Stimulated activated CD8-positive, alpha-beta memory T cell treated with anti-CD3 and anti-CD28 coated beads, Interleukin-12 subunit alpha, Interleukin-12 subunit beta, amount 100 ng/mL, for 24 hours (primary cell): Measurements from ENCODE around the gene INKA2.
"Not testable (repeated sequence)": the region's sequence is repeated elsewhere in the genome, so short reads cannot be mapped to it uniquely, and the experiment has no call there.

Source experiments
- DNase-seq: peaks from one replicate; pipeline ENCODE4 v3.0.0-alpha.2; 2020; ENCODE audit errors: extremely low read depth

Gene INKA2

GRCh38 chr1:111750856-111751255 is 11.7 kb upstream of the INKA2 start:
- DNase-seq: no peak

- DNase-seq: no peak
These were observed 10.4 kb upstream of the INKA2 start for GRCh38 chr1:111749628-111750027.

- DNase-seq: no peak
These were observed 8.8 kb upstream of the INKA2 start for GRCh38 chr1:111747947-111748346.

GRCh38 chr1:111747282-111747734 is 8.1 kb upstream of the INKA2 start:
- DNase-seq: no peak

- DNase-seq: no peak
These were observed 7.4 kb upstream of the INKA2 start for GRCh38 chr1:111746614-111746999.

GRCh38 chr1:111745675-111746613 is 6.7 kb upstream of the INKA2 start:
- no peak for DNase-seq

- no peak for DNase-seq
These were observed 4.5 kb upstream of the INKA2 start for GRCh38 chr1:111743679-111744101.

- DNase-seq: no peak
These were observed 3.8 kb upstream of the INKA2 start for GRCh38 chr1:111742938-111743549.

- DNase-seq: not testable (repeated sequence)
These were observed 3.1 kb upstream of the INKA2 start for GRCh38 chr1:111742292-111742691.

- no peak for DNase-seq
These were observed 950 bp upstream of the INKA2 start for GRCh38 chr1:111739925-111740765.

GRCh38 chr1:111738436-111739193 is 580 bp downstream of the INKA2 start:
- no peak for DNase-seq

- no peak for DNase-seq
These were observed 1.1 kb downstream of the INKA2 start for GRCh38 chr1:111738133-111738435.

- no peak for DNase-seq
These were observed 1.7 kb downstream of the INKA2 start for GRCh38 chr1:111737216-111738132.

GRCh38 chr1:111736548-111737215 is 2.5 kb downstream of the INKA2 start:
- DNase-seq: no peak

- no peak for DNase-seq
These were observed 3.2 kb downstream of the INKA2 start for GRCh38 chr1:111735858-111736544.

GRCh38 chr1:111735321-111735720 is 3.9 kb downstream of the INKA2 start:
- no peak for DNase-seq

- no peak for DNase-seq
These were observed 4.3 kb downstream of the INKA2 start for GRCh38 chr1:111734856-111735255.

GRCh38 chr1:111734426-111734825 is 4.8 kb downstream of the INKA2 start:
- no peak for DNase-seq

- DNase-seq: no peak
These were observed 5.2 kb downstream of the INKA2 start for GRCh38 chr1:111733992-111734341.
